GM21825 (cell line): ENCODE results near the gene ZNF213.
"Not testable (repeated sequence)": the region's sequence is repeated elsewhere in the genome, so short reads cannot be mapped to it uniquely, and the experiment has no call there.

Experiments
- ATAC-seq: cut with Tn5 transposase; IDR thresholded peaks from one replicate; pipeline ENCODE4 v1.9.1; 2021; ENCODE audit warnings: mild to moderate bottlenecking, moderate library complexity; ENCODE audit not compliant: unreplicated experiment

The ZNF213 gene

DNA sequence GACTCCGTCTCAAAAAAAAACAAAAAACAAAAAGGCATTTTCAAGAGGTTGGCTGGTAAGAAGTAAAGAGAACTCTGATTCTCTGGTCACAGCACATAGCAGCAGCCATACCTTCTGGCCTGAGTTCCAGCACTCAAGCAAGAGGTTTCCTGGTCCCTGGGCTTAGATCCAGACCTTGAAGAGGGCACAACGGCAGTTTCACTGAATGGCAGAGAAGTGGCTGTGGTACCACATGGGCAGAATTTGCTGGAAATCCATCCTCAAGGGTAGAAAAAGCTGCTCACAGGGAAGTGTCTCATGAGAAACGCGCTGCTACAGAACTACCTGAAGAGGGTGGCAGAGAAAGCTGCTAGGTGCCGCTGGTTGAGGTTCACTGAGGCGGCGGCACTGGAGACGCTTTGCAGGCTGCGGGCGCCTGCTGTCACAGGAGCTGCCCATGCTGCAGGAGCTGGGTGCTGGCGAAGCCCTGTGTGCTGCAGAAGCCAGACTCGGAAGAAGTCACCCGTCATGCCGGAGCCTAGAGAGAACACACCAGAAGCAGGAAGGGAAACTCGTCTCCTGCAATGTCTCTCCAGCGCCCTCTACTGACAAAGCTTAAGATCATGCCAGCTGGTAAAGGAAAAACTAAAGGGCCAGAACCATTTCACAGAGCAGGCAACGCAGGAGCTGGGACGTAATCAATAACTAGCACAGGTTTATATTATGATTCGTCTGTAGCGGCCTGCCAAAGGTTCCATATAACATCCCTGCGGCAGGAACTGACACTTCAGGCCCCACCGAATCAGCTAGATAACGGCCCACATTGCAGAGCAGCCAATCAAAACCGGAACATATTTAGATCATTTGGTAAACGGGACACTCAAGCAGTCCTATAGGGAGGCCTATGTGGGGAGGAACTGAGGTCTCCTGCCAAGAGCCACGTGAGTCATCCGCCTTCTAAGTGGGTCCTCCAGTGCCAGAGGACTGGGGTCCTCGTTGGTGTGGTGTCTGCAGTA is 5.4 kb upstream of the ZNF213 start:
- no peak for ATAC-seq

GRCh38 chr16:3131755-3132377 is 3.0 kb upstream of the ZNF213 start:
- ATAC-seq, result no peak

GRCh38 chr16:3133844-3134243 is 985 bp upstream of the ZNF213 start:
- ATAC-seq, result no peak

DNA sequence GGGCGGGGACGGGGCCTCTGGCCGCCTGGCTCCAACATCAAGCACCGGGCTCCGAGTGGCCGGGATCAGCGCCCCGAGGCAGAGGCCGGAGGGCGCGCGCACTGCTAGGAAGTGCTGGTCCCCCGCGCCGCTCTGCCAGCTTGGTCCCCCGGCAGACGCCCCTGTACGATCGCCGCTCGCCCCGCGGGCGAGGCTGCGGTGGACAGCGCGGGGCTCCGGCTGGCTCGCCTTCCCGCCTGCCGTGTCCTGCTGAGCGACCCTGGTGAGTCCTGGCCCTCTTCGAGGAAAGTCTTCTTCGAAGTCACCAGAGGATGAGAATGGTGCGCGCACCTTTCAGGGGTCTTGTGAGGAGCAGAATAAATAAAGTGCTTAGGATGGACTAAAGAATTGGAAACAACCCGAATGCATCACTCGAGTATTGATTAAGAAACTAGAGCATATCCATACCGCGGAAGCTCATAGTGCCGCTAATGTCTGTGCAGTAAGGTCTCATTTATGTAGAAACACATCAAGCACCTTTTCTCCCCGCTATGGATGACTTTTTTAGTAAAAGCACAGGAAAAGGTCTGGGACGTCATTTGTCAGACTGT is 392 bp downstream of the ZNF213 start:
- peak; percentile 15 for ATAC-seq

DNA sequence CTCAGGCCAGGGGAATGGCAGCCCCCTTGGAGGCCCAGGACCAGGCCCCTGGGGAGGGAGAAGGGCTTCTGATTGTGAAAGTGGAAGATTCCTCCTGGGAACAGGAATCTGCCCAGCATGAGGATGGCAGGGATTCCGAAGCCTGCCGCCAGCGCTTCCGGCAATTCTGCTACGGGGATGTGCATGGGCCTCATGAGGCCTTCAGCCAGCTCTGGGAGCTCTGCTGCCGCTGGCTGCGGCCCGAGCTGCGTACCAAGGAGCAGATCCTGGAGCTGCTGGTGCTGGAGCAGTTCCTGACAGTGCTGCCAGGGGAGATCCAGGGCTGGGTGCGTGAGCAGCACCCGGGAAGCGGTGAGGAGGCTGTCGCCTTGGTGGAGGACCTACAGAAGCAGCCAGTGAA is 2.4 kb downstream of the ZNF213 start:
- ATAC-seq, result no peak

- ATAC-seq, result no peak
Measured at GRCh38 chr16:3138342-3138741, 3.5 kb downstream of the ZNF213 start.

- no peak for ATAC-seq
Measured at GRCh38 chr16:3138823-3139426, 4.1 kb downstream of the ZNF213 start.

GRCh38 chr16:3139561-3139960 is 4.7 kb downstream of the ZNF213 start:
- not testable (repeated sequence) for ATAC-seq

DNA sequence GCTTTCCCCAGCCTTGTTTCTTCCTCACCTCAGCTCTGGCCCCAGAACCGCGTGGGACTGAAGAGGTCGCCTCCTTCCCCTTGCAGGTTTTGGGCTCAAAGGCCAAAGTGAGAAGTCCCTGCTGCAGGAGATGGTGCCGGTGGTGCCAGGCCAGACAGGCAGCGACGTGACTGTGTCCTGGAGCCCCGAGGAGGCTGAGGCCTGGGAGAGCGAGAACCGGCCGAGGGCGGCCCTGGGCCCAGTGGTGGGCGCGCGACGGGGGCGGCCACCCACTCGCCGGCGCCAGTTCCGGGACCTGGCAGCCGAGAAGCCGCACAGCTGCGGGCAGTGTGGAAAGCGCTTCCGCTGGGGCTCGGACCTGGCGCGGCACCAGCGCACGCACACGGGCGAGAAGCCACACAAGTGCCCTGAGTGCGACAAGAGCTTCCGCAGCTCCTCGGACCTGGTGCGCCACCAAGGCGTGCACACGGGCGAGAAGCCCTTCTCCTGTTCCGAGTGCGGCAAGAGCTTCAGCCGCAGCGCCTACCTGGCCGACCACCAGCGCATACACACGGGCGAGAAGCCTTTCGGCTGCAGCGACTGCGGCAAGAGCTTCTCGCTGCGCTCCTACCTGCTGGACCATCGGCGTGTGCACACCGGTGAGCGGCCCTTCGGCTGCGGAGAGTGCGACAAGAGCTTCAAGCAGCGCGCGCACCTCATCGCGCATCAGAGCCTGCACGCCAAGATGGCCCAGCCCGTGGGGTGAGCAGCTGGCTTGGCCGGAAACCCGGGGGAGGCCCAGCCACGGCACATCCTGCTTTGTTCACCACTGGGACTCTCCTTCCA is 6.0 kb downstream of the ZNF213 start:
- ATAC-seq, result no peak

DNA sequence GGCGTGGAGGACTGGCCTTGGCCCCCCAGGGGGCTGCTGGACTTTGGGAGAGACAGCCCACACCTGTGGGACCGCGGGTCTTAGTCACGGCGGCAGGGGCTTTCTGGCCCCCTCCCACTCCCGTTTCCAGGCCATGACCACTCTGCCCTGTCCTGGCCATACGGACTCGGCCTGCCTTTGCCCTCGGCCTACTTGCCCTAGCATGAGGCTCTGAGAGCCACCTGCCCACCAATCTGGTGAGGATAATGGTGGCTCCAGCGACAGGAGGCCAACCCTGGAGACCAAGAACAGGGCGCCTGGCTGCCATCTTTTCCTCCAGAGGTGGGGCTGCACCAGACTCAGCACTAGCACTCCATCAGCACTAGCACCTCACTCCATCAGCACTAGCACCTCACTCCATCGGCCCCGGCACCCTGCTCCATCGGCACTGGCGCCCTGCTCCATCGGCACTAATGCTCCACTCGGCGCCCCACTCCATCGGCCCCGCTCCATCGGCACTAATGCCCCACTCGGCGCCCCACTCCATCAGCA is 7.0 kb downstream of the ZNF213 start:
- ATAC-seq, result no peak

DNA sequence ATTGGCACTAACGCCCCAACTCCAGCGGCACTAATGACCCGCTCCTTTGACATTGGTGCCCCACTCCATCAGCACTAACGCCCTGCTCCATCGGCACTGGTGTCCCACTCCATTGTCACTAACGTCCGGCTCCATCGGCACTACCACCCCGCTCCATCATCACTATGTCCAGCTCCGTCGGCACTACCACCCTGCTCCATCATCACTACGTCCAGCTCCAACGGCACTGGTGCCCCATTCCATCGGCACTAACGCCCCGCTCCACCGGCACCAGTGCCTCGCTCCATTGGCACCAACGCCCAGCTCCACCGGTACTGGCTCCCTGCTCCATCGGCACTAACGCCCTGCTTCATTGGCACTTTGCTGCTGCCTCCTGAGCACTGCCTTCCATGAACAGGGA is 7.5 kb downstream of the ZNF213 start:
- ATAC-seq, result no peak

DNA sequence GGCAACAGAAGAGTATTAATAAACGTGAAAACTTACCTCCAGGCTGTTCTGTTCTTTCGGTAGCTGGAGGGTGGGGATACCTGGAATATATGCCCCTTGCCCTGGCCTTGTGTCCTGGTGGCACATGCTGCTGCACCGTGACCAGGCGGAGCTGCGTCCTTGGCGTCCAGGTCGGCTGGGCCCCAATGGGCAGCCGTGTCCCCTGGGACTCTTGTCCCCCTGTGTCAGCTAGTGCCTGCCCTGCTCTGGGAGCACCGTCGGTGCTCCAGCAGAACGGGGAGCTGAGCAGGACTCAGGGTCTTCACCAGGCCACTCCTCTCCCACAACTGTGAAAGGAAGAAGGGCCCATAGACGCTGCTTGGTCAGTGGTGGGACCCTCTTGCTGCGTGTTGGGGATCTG is 7.9 kb downstream of the ZNF213 start:
- no peak for ATAC-seq

- no peak for ATAC-seq
Measured at GRCh38 chr16:3143189-3143588, 8.4 kb downstream of the ZNF213 start.

DNA sequence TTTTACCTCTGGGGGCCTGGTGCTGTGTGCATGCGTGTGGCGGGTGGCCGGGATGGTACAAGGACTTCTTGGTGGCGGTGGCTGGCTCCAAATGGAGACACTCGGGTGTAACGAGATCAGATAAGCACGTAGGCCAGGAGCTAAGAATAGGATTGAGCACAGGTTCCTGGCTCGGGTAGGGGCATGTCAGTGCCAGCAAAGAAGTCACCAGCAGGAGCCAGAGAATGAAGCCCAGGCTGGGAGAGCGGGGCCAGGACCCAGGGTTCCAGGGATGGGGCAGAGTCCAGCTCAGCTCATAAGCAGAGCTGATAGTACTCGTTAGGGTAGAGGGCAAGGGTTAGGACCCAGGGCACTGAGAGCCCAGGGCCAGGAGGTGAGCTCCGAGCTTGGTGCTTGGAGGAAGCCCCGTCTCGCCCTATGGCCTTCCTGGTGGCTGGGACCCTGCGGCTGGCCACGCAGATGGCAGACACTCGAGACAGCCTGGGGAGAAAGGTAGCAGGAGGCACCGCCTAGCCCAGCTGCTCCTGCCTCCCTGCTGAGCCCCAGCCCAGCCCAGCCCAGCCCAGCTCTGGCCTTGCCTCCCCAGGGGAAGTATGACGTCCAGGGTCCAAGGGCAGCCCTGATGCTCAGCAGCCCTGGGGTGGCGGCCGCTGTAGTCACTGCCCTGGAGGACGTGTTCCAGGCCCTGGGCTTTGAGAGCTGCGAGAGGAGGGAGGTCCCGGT is 8.9 kb downstream of the ZNF213 start:
- ATAC-seq, result no peak

DNA sequence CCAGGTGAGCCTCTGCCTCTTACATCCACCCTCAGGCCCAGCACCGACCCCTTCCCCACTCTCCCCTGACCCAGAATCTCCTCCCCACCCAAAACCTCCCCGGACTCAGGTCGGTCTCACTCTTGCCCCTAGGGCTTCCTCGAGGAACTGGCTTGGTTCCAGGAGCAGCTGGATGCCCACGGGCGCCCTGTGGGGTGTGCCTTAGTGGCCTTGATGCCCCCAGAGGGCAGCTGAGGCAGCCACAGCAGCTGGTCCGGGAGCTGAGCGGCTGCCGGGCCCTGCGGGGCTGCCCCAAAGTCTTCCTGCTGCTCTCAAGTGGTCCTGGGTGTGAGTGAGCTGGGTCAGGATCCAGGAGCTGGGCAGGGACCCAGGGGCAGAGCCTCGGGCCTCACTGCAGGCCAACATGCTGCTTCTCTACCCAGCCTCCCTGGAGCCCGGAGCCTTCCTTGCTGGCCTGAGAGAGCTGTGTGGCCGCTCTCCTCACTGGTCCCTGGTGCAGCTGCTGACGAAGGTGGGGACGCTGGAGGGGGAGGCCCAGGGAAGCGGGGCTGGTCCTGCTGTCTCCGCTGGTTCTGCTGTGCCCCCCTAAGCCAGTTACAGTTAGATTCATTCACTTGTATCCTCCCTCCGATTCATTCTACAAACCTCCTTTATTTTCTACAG is 9.6 kb downstream of the ZNF213 start:
- ATAC-seq, result no peak

DNA sequence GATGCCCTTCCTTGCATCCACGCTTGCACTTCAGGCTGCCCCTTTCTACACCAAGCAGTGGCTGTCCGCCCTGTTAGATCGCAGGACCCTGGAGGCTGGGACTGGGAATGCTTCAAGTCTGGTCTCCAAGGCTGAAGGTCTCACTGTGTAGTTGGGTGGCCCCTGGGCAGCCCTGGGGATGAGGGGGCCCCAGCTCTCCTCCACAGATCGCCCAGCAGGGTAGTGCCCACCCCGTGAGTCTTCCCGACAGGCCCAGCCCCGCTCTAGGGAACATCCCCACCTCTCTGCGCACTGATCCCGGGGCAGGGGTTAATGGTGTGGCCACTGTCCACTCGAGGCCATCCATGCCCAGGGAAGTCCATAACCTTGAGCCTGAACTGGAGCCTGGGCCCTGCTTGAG is 10.3 kb downstream of the ZNF213 start:
- ATAC-seq, result no peak

DNA sequence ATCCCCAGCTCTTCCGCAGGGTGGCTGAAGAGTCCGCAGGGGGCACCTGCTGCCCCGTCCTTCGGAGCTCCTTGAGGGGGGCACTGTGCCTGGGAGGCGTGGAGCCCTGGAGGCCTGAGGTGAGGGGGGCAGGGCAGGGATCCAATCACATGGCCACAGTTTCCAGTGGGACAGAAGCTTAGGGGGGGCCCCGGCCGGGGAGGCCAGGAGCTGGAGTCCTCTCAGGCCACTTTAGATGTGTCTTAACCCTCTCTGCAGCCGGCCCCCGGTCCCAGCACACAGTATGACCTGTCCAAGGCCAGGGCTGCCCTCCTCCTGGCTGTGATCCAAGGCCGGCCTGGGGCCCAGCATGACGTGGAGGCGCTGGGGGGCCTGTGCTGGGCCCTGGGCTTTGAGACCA is 10.8 kb downstream of the ZNF213 start:
- no peak for ATAC-seq

DNA sequence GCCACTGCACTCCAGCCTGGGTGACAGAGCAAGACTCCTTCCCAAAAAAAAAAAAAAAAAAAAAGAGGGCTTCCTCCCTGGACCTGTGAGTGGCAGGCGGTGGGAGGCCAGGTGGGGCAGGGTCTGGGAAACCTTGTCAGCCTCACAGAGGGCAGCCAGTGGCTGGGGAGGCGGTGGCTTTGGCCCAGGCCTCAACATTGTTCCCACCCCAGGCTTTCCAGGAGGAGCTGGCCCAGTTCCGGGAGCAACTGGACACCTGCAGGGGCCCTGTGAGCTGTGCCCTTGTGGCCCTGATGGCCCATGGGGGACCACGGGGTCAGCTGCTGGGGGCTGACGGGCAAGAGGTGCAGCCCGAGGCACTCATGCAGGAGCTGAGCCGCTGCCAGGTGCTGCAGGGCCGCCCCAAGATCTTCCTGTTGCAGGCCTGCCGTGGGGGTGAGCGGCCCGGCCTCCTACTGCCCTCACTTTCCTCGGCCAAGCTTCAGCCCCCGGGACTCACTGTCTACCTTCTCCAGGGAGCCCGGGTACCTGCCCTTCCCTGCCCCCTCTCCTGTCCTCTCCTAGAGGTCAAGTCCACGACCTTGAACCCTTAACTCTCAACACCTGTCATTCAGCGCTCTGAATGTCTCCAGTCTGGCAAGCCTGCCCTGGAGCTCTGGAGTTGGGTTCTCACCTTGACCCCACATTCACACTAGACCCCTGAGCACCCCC is 12.4 kb downstream of the ZNF213 start:
- ATAC-seq, result no peak

- ATAC-seq, result no peak
Measured at GRCh38 chr16:3147757-3148104, 12.9 kb downstream of the ZNF213 start.
